Activated naive CD4-positive, alpha-beta T cell treated with anti-CD3 and anti-CD28 coated beads, Interleukin-2, amount 50 U/mL, for 16 hours (primary cell): ENCODE results near the gene SPATA20.

ENCODE experiments used
- DNase-seq: peaks from one replicate; pipeline ENCODE4 v3.0.0-alpha.2; 2020

The SPATA20 gene

GRCh38 chr17:50581316-50581715 lies 34.3 kb downstream of the SPATA20 start:
- DNase-seq, result no peak

- DNase-seq, result no peak
Observed at GRCh38 chr17:50582741-50583140, 35.8 kb downstream of the SPATA20 start.

GRCh38 chr17:50583641-50584040 lies 36.7 kb downstream of the SPATA20 start:
- no peak for DNase-seq

GRCh38 chr17:50584116-50584515 lies 37.1 kb downstream of the SPATA20 start:
- no peak for DNase-seq

GRCh38 chr17:50584749-50585148 lies 37.8 kb downstream of the SPATA20 start:
- no peak for DNase-seq

- DNase-seq, result no peak
Observed at GRCh38 chr17:50585346-50585745, 38.4 kb downstream of the SPATA20 start.

- DNase-seq, result no peak
Observed at GRCh38 chr17:50585891-50586290, 38.9 kb downstream of the SPATA20 start.

GRCh38 chr17:50586421-50587247 lies 39.7 kb downstream of the SPATA20 start:
- DNase-seq, result no peak

- DNase-seq, result no peak
Observed at GRCh38 chr17:50587571-50587970, 40.6 kb downstream of the SPATA20 start.

- DNase-seq, result no peak
Observed at GRCh38 chr17:50588391-50589049, 41.5 kb downstream of the SPATA20 start.

GRCh38 chr17:50589095-50589705 lies 42.2 kb downstream of the SPATA20 start:
- DNase-seq, result no peak

- no peak for DNase-seq
Observed at GRCh38 chr17:50590946-50591737, 44.2 kb downstream of the SPATA20 start.

- no peak for DNase-seq
Observed at GRCh38 chr17:50593321-50593720, 46.3 kb downstream of the SPATA20 start.

GRCh38 chr17:50594128-50594823 lies 47.3 kb downstream of the SPATA20 start:
- no peak for DNase-seq

- DNase-seq, result no peak
Observed at GRCh38 chr17:50594892-50595291, 47.9 kb downstream of the SPATA20 start.

- no peak for DNase-seq
Observed at GRCh38 chr17:50596191-50597037, 49.4 kb downstream of the SPATA20 start.

GRCh38 chr17:50598487-50598886 lies 51.5 kb downstream of the SPATA20 start:
- no peak for DNase-seq

- DNase-seq, result no peak
Observed at GRCh38 chr17:50599606-50600005, 52.6 kb downstream of the SPATA20 start.

GRCh38 chr17:50601823-50602375 lies 54.9 kb downstream of the SPATA20 start:
- DNase-seq, result no peak

GRCh38 chr17:50602836-50603235 lies 55.9 kb downstream of the SPATA20 start:
- no peak for DNase-seq

- DNase-seq, result no peak
Observed at GRCh38 chr17:50603340-50603739, 56.4 kb downstream of the SPATA20 start.
